Measurements from ENCODE around the gene PTPRM.

DNA sequence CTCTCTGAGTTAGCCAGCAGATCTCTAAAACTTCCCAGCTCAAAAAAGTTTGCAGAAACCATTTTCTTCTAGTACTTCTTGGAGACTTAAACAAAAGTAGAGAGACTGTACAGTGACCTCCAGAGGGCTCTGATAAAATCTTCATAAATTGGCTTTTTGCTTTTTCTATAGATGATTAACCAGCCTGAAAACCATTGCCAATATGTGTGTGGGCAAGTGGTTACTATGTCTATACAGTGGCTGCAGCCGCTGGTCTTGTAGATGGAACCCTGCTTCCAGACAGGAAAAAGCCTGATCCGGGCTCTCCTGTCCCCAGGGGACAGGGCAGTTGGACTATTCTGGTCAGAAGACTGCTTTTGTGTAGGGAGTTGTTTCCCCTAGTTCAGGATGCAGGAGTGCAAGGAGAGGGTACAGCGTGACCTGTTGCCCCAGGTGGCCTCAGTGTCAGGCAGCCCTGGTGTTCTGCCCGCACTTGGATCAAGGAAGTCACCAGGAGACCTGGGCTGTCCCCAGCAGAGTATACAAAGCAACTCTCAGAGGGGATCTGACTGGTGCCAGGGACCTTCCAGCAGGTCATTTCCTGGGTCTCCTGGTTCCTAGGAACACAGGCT, 7.3 kb upstream of the PTPRM start:
- TF ChIP-seq, protein P1, sequence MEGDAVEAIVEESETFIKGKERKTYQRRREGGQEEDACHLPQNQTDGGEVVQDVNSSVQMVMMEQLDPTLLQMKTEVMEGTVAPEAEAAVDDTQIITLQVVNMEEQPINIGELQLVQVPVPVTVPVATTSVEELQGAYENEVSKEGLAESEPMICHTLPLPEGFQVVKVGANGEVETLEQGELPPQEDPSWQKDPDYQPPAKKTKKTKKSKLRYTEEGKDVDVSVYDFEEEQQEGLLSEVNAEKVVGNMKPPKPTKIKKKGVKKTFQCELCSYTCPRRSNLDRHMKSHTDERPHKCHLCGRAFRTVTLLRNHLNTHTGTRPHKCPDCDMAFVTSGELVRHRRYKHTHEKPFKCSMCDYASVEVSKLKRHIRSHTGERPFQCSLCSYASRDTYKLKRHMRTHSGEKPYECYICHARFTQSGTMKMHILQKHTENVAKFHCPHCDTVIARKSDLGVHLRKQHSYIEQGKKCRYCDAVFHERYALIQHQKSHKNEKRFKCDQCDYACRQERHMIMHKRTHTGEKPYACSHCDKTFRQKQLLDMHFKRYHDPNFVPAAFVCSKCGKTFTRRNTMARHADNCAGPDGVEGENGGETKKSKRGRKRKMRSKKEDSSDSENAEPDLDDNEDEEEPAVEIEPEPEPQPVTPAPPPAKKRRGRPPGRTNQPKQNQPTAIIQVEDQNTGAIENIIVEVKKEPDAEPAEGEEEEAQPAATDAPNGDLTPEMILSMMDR (IDR thresholded peaks at IDR 0.05; ENCODE audit: insufficient read depth, low read length, poor library complexity, severe bottlenecking) = no peak
- TF ChIP-seq EZH2phosphoT487 (conservative IDR thresholded peaks at IDR 0.05; ENCODE audit: low read length) = no peak

Measured in SU-DHL-6 (cell line).